ENCODE data around the gene CCDC174.

The CCDC174 gene

GRCh38 chr3:14630404-14631100, 21.0 kb upstream of the CCDC174 start:
- H3K27ac ChIP-seq (ENCODE audit: low read depth, low read length) = no peak overlapping the region
- H3K79me2 ChIP-seq (ENCODE audit: insufficient read depth, low read length) = no peaks in the 10 kb centered on the region
- H3K9me3 ChIP-seq (ENCODE audit: insufficient read depth, low read length) = no peaks in the 10 kb centered on the region
- H3K9me2 ChIP-seq (replicated peaks; ENCODE audit: insufficient read depth, low read length) = no peaks in the 10 kb centered on the region
- H3F3A ChIP-seq (ENCODE audit: insufficient read depth) = no peaks in the 10 kb centered on the region
- H4K20me1 ChIP-seq (ENCODE audit: low read depth, low read length) = no peaks in the 10 kb centered on the region
- TF ChIP-seq CTCF (IDR thresholded peaks at IDR 0.05; ENCODE audit: insufficient read depth, low read length, poor library complexity, severe bottlenecking) (no peak), EZH2phosphoT487 (conservative IDR thresholded peaks at IDR 0.05; ENCODE audit: low read length) (no peak)
- H3K4me2 ChIP-seq (ENCODE audit: low read depth, low read length, poor library complexity, severe bottlenecking) = no peak overlapping the region
- no peak overlapping the region for H3K4me3 ChIP-seq (ENCODE audit: insufficient read depth, low read length, poor library complexity, severe bottlenecking)
- H2AFZ ChIP-seq (ENCODE audit: low read depth, low read length, severe bottlenecking) = no peak overlapping the region
- no peaks in the 10 kb centered on the region for H3K36me3 ChIP-seq (ENCODE audit: low read length)
- H3K9ac ChIP-seq (ENCODE audit: low read length) = no peak overlapping the region
- H3K27me3 ChIP-seq (ENCODE audit: low read length) = no peaks in the 10 kb centered on the region

- Histone ChIP-seq H3K9me2 (replicated peaks; ENCODE audit: insufficient read depth, low read length) (no peaks in the 10 kb centered on the region), H3F3A (ENCODE audit: insufficient read depth) (no peaks in the 10 kb centered on the region), H3K9ac (ENCODE audit: low read length) (no peak overlapping the region), H3K79me2 (ENCODE audit: insufficient read depth, low read length) (no peaks in the 10 kb centered on the region), H3K27me3 (ENCODE audit: low read length) (no peaks in the 10 kb centered on the region), H2AFZ (ENCODE audit: low read depth, low read length, severe bottlenecking) (no peak overlapping the region), H3K27ac (ENCODE audit: low read depth, low read length) (no peak overlapping the region), H3K36me3 (ENCODE audit: low read length) (no peaks in the 10 kb centered on the region), H3K4me3 (ENCODE audit: insufficient read depth, low read length, poor library complexity, severe bottlenecking) (no peak overlapping the region), H3K4me2 (ENCODE audit: low read depth, low read length, poor library complexity, severe bottlenecking) (no peak overlapping the region), H3K9me3 (ENCODE audit: insufficient read depth, low read length) (no peaks in the 10 kb centered on the region), H4K20me1 (ENCODE audit: low read depth, low read length) (no peaks in the 10 kb centered on the region)
- TF ChIP-seq EZH2phosphoT487 (conservative IDR thresholded peaks at IDR 0.05; ENCODE audit: low read length) (no peak), CTCF (IDR thresholded peaks at IDR 0.05; ENCODE audit: insufficient read depth, low read length, poor library complexity, severe bottlenecking) (no peak)
Observed at GRCh38 chr3:14631101-14631497, 20.5 kb upstream of the CCDC174 start.

- no peaks in the 10 kb centered on the region for H3K9me3 ChIP-seq (ENCODE audit: insufficient read depth, low read length)
- no peak overlapping the region for H3K9ac ChIP-seq (ENCODE audit: low read length)
- H3K27ac ChIP-seq (ENCODE audit: low read depth, low read length) = no peak overlapping the region
- H3K4me3 ChIP-seq (ENCODE audit: insufficient read depth, low read length, poor library complexity, severe bottlenecking) = no peak overlapping the region
- H4K20me1 ChIP-seq (ENCODE audit: low read depth, low read length) = no peaks in the 10 kb centered on the region
- H3K79me2 ChIP-seq (ENCODE audit: insufficient read depth, low read length) = no peaks in the 10 kb centered on the region
- H3K9me2 ChIP-seq (replicated peaks; ENCODE audit: insufficient read depth, low read length) = no peaks in the 10 kb centered on the region
- no peak for TF ChIP-seq EZH2phosphoT487 (conservative IDR thresholded peaks at IDR 0.05; ENCODE audit: low read length)
- no peak for TF ChIP-seq CTCF (IDR thresholded peaks at IDR 0.05; ENCODE audit: insufficient read depth, low read length, poor library complexity, severe bottlenecking)
- no peak overlapping the region for H2AFZ ChIP-seq (ENCODE audit: low read depth, low read length, severe bottlenecking)
- no peak overlapping the region for H3K4me2 ChIP-seq (ENCODE audit: low read depth, low read length, poor library complexity, severe bottlenecking)
- no peaks in the 10 kb centered on the region for H3F3A ChIP-seq (ENCODE audit: insufficient read depth)
- H3K36me3 ChIP-seq (ENCODE audit: low read length) = no peaks in the 10 kb centered on the region
- no peaks in the 10 kb centered on the region for H3K27me3 ChIP-seq (ENCODE audit: low read length)
Observed at GRCh38 chr3:14631687-14632441, 19.7 kb upstream of the CCDC174 start.
